NCI-H82 treated with DMSO at 0.1 percent for 48 hours (cell line): Measurements from ENCODE around the gene KDM6A.
"Not testable (repeated sequence)": the region's sequence is repeated elsewhere in the genome, so short reads cannot be mapped to it uniquely, and the experiment has no call there.

Source experiments
- DNase-seq: peaks from one replicate; lab custom pipeline; 2025; ENCODE audit not compliant: unreplicated experiment; lab: John Stamatoyannopoulos, UW

KDM6A gene

GRCh38 chrX:44922980-44923379, 50.0 kb downstream of the KDM6A start:
- no peak for DNase-seq

- DNase-seq: no peak
These were observed 54.4 kb downstream of the KDM6A start for GRCh38 chrX:44927398-44927797.

GRCh38 chrX:44931441-44931973, 58.5 kb downstream of the KDM6A start:
- no peak for DNase-seq

GRCh38 chrX:44935172-44935571, 62.2 kb downstream of the KDM6A start:
- DNase-seq: no peak

GRCh38 chrX:44935640-44936039, 62.7 kb downstream of the KDM6A start:
- DNase-seq: no peak

- no peak for DNase-seq
These were observed 64.6 kb downstream of the KDM6A start for GRCh38 chrX:44937606-44938005.

GRCh38 chrX:44938111-44938510, 65.1 kb downstream of the KDM6A start:
- DNase-seq: no peak

GRCh38 chrX:44940541-44940940, 67.6 kb downstream of the KDM6A start:
- DNase-seq: not testable (repeated sequence)

GRCh38 chrX:44943007-44943406, 70.0 kb downstream of the KDM6A start:
- no peak for DNase-seq

GRCh38 chrX:44944894-44945293, 71.9 kb downstream of the KDM6A start:
- DNase-seq: no peak

GRCh38 chrX:44945736-44946135, 72.7 kb downstream of the KDM6A start:
- DNase-seq: no peak

GRCh38 chrX:44946771-44947170, 73.8 kb downstream of the KDM6A start:
- DNase-seq: no peak

GRCh38 chrX:44947995-44948394, 75.0 kb downstream of the KDM6A start:
- DNase-seq: no peak

GRCh38 chrX:44948406-44948805, 75.4 kb downstream of the KDM6A start:
- no peak for DNase-seq

- no peak for DNase-seq
These were observed 76.1 kb downstream of the KDM6A start for GRCh38 chrX:44949125-44949524.

- DNase-seq: not testable (repeated sequence)
These were observed 77.7 kb downstream of the KDM6A start for GRCh38 chrX:44950471-44951366.

- no peak for DNase-seq
These were observed 78.6 kb downstream of the KDM6A start for GRCh38 chrX:44951572-44952067.

- DNase-seq: no peak
These were observed 79.5 kb downstream of the KDM6A start for GRCh38 chrX:44952329-44953027.

- no peak for DNase-seq
These were observed 80.9 kb downstream of the KDM6A start for GRCh38 chrX:44953734-44954502.

- DNase-seq: no peak
These were observed 81.6 kb downstream of the KDM6A start for GRCh38 chrX:44954562-44954961.

GRCh38 chrX:44957848-44958247, 84.9 kb downstream of the KDM6A start:
- no peak for DNase-seq
